ENCODE results near the gene SAP30.

The SAP30 gene, protein sequence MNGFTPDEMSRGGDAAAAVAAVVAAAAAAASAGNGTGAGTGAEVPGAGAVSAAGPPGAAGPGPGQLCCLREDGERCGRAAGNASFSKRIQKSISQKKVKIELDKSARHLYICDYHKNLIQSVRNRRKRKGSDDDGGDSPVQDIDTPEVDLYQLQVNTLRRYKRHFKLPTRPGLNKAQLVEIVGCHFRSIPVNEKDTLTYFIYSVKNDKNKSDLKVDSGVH

DNA sequence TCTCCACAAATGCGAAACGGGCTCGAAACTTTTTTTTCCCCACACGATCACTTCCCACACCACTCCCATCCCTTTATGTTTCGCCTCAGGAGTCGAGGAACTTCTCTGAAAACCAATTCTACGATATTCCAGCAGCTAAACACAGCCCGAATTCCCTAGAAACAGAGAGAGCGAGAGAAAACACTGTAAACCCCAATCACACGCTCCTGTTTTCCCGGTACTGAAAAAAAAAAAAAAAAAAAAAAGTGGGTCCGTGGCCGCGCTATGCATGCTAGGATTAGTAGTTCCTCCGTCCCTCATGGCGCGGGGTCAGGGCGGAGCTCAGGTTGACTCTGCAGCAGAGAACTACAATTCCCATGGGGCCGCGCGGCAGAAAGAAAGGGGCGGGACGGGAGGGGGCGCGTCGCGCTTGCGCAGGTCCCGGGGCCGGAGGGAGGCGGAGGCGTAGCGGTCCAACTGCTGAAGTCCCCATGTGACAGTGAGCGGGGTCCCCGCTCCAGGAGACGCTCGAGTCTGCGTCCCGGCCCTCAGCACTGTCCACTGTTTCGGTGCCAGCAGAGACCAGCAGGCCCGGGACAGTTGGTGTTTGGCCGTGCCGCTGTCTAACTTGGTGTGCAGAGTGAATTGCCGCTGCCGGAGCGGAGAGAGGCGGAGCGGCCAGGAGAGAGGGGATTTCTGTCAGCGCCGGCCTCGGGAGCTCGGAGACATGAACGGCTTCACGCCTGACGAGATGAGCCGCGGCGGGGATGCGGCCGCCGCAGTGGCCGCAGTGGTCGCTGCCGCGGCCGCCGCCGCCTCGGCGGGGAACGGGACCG lies at the start of gene SAP30:
Gene SAP30, plus strand, starts transcription at position 478 of the 815 bp plus-strand sequence. Its CDS starts 229 bp downstream, at position 707.
- Mint-ChIP-seq H3K4me1 (peaks cover 27% of the 10 kb centered on the region), H3K4me3 (peak within 1 kb of the TSS; percentile 94), H3K36me3 (peaks cover 64% of the 10 kb centered on the region), H3K27ac (peak within 1 kb of the TSS; percentile 95), H3K9me3 (no peaks in the 10 kb centered on the region)
- DNase-seq (ENCODE audit: low spot score in 2 of 2) (peak; percentile 77 to 93), ATAC-seq (peak; percentile 91)

DNA sequence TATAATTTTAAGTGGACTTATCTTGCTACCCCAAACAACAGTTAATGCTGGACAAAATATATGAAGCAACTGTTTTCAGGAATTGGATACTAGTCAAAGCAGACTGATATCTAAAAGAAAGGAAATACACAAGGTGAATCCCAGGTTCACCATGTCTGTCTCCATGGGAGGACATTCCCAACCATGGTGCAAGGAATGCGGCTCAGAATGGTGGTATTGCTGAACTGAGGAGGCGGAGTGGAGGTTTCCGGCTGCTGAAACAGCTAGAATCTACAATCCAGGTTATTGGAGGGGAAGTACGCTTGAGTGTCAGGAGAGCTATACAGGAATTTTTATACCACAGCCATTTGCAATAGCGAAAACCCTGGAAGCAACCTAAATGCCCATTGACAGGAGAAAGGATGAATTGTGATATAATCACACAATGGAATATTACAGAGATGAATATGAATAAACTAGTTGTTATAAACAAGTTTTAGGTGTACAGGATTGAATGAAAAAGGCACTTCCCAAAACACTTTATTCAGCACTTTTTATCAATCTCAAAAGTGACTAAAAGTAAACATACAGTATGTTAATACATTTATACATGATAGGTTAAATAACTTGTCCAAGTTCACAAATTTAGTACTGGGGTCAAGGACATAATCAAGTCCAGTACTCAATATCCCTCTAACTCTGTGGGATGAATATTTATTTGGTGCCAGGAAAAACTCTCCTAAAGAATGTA lies 45.6 kb upstream of the SAP30 start:
- Mint-ChIP-seq H3K4me3 (no peak overlapping the region), H3K36me3 (peaks cover 65% of the 10 kb centered on the region), H3K27ac (peak overlapping the region; percentile 32), H3K9me3 (no peaks in the 10 kb centered on the region), H3K4me1 (no peaks in the 10 kb centered on the region)
- no peak for ATAC-seq
- no peak for DNase-seq (ENCODE audit: low spot score in 2 of 2)

DNA sequence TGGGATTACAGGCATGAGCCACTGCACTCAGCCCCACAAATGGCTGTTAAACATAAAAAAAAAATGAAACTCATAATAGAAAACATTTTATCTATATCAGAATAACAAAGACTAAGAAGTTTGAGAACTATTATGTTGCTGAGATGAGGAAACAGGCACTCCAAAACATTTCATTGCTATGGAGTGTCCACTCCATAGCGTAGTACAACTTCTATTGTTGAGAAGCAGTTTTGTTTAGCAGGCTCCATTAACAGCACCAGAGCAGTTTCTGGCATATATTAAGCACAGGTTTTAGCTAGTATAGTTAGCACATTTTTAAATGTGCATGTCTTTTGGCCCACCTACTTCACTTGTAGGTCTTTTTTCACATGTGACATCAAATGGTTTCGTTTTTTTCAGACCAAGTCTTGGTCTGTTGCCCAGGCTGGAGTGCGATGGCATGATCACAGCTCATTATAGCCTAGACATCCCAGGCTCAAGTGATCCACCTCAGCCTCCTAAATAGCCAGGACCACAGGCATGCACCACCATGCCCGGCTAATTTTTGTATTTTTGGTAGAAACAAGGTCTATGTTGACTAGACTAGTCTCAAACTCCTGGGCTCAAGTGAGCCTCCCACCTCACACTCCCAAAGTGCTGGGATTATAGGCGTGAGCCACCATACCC lies 42.4 kb upstream of the SAP30 start:
- Mint-ChIP-seq H3K4me1 (peaks cover 17% of the 10 kb centered on the region), H3K27ac (no peak overlapping the region), H3K9me3 (no peaks in the 10 kb centered on the region), H3K4me3 (no peak overlapping the region), H3K36me3 (peaks cover 86% of the 10 kb centered on the region)
- DNase-seq (ENCODE audit: low spot score in 2 of 2) (no peak), ATAC-seq (no peak)

DNA sequence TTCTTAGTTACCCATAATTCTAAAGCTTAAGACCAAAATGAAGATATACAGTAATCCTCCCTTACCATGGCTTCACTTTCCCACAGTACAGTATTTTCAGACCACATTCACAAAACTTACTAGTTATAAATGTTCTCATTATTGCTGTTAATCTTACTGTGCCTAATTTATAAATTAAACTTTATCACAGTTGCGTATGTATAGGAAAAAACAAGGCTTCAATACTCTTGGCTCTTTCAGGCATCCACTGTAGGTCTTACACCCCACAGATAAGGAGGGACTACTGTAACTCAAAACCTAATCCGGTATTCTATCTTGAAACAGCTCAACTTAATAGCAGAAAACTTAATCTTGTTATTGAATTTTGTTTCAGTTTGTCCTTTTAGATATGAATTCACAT lies 40.2 kb upstream of the SAP30 start:
- H3K4me1 Mint-ChIP-seq = peaks cover 26% of the 10 kb centered on the region
- ATAC-seq (no peak), DNase-seq (ENCODE audit: low spot score in 2 of 2) (no peak)
- no peaks in the 10 kb centered on the region for H3K9me3 Mint-ChIP-seq
- peaks cover 97% of the 10 kb centered on the region for H3K36me3 Mint-ChIP-seq
- H3K4me3 Mint-ChIP-seq = no peak overlapping the region
- H3K27ac Mint-ChIP-seq = peak overlapping the region; percentile 40

DNA sequence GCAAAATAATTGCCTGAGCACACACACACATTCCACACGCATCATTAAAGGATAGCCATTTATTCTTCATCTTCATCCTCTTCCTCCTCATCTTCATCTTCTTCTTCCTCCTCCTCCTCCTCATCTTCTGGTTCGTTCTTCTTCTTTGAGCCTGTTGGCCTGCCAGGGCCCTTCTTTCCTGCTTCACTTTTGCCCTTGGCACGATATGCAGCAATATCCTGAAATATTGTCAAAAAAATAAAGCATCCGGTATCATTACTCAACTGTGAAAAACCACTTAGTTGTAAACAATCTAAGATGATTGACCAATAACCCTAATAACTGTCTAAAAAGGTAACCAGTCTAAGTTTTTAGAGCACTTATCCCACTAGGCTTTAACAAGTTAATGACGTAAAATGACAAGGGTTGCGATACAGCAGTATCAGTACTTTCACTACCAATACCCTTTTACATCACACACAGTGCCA lies 38.7 kb upstream of the SAP30 start:
- Mint-ChIP-seq H3K9me3 (no peaks in the 10 kb centered on the region), H3K36me3 (peaks cover 86% of the 10 kb centered on the region), H3K27ac (peak overlapping the region; percentile 99), H3K4me1 (peaks cover 26% of the 10 kb centered on the region), H3K4me3 (peak overlapping the region; percentile 98)
- ATAC-seq (no peak), DNase-seq (ENCODE audit: low spot score in 2 of 2) (no peak)

DNA sequence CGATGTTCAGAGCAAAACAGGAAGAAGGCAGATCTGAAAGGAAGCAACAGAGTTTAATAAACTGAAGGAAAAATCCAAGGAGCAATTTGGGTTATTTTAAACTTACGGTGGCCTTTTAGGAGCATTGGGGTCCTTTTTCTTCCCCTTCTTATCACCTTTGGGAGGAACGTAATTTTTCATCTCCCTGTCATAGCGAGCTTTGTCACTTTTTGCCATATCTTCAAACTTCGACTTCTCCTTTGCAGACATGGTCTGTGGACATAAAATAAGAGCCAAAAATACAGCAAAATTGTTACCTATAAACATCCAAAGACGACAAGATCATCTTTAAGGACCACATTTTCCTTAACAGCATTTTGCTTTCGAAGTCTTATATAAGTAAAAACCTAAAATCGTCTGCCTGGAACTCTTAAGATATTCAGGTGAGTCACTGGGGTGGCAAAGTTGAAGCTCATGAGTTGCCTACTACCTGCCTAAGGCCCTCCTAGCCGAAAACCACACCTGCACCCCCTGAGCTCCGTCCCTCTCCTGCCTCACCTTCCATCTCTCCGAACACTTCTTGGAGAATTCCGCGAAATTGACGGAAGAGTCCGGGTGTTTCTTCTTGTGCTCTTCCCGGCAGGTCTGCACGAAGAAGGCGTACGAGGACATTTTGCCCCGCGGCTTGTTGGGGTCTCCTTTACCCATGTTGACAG lies 37.6 kb upstream of the SAP30 start:
- Mint-ChIP-seq H3K9me3 (no peaks in the 10 kb centered on the region), H3K27ac (peak overlapping the region; percentile 99), H3K4me3 (peak overlapping the region; percentile 98), H3K4me1 (peaks cover 26% of the 10 kb centered on the region), H3K36me3 (peaks cover 75% of the 10 kb centered on the region)
- ATAC-seq (no peak), DNase-seq (ENCODE audit: low spot score in 2 of 2) (peak in 1 of 2 donors; percentile 70)

DNA sequence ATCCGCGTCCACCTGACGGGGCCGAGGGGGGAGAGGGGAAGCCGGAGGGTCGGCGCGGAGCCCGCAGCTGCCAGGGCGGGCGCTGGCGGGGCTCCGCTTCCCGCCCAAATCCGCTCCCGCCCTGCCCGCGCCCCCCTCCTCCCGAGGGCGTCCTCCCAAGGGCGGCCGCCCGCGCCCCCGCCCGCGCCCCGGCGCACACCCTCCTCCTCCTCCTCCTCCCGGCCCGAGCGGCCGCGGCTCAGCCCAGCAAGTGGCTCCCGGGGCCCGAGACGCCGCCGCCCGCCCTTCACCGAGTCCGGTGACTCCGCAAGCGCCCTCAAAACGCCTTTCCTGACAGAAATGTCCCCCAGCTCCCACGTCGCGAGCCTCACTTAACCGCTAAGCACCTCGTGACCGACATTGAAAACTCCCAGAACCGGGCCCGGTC lies 37.1 kb upstream of the SAP30 start:
- DNase-seq (ENCODE audit: low spot score in 2 of 2) (peak in 1 of 2 donors; percentile 10), ATAC-seq (peak; percentile 6)
- peak overlapping the region; percentile 98 for H3K4me3 Mint-ChIP-seq
- peak overlapping the region; percentile 99 for H3K27ac Mint-ChIP-seq
- peaks cover 69% of the 10 kb centered on the region for H3K36me3 Mint-ChIP-seq
- peaks cover 26% of the 10 kb centered on the region for H3K4me1 Mint-ChIP-seq
- no peaks in the 10 kb centered on the region for H3K9me3 Mint-ChIP-seq

DNA sequence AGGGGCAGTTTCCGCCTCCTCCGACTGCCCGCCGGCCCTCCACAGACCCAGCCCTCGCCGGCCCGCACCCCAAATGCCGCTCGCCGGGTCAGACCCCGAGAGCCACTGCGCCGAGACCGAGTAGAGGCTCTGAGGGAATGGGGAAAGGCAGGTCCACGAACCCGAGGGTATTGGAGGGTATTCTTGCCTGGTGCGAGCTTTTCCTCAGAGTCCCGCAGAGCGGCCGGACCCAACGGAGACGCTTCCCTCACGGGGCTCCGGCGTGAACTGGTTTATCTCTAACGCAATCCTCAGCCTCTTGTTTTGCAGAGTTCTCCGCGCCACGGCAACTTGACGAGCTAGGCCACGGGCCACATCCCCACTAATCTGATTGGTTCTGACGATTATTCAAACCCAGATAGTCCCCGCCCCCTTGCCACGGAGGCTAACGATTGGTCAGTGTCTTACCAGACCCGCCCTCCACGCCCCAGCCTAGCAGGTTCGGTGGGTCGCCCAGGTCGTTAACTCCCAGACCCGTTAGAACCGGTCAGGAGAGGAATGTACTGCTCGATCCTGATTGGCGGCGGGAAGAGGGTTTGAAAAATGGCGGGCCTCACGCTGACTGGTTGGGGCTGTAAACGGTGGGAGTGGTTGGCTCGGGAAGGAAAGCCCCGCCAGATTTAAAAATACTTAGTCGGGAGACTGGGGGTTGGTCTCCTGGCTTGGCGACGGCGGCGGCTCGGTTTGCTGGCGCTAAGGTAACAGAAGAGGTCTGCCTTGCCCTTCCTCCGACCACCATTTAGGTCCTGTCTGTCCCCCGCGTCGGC lies 36.5 kb upstream of the SAP30 start, which contains the start of gene HMGB2:
Gene HMGB2, minus strand, starts transcription at position 274 of the 806 bp plus-strand sequence. CDS start 709 bp downstream, outside the sequence.
- H3K4me3 Mint-ChIP-seq = peak within 1 kb of the TSS; percentile 98
- H3K9me3 Mint-ChIP-seq = no peaks in the 10 kb centered on the region
- H3K27ac Mint-ChIP-seq = peak within 1 kb of the TSS; percentile 99
- DNase-seq (ENCODE audit: low spot score in 2 of 2) = peak; percentile 94 to 99
- peak; percentile 96 for ATAC-seq
- peaks cover 26% of the 10 kb centered on the region for H3K4me1 Mint-ChIP-seq
- peaks cover 63% of the 10 kb centered on the region for H3K36me3 Mint-ChIP-seq

DNA sequence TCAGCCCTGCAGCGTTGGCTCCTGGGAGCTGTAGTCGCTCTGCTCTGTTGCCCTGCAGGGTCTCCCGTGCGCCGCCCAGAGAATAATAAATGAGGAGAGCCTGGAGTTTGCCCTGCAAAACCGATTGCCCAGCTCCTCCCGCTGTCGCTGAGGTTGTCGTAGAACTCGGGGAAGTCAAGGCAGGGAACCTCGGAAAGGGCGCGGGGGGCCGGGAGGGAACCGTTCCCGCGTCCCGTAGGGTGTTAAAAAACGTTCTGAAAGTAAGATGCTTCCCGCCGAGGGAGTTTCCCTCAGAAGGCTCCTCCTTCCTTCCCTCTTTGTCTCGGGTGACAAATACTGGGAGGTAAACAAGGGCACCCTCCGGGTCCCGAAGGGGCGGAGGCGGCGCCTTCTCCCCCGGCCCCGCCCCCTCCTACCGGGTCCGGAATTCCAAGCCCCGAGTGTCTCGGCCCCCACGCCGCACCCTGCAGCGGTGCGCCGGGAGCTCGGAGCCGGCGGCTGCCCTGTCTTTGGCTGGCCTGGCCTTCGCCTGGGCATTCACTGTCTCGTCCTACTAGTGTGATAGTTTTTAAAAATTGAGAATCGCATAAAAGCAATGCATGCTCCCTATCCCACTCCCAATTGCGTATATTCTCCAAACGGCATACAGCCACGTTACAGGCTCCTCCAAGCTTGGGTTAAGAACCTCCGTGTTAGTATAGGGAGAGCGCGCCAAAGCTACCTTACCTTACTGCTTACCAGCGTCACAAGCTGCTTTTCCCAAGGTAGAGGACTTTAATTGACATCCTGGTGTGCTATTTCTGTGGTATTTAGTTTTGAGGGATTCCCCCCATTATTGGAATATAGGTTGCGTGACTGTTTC lies 35.6 kb upstream of the SAP30 start:
- Mint-ChIP-seq H3K27ac (peak overlapping the region; percentile 99), H3K4me1 (peaks cover 26% of the 10 kb centered on the region), H3K4me3 (peak overlapping the region; percentile 98), H3K9me3 (no peaks in the 10 kb centered on the region), H3K36me3 (peaks cover 55% of the 10 kb centered on the region)
- DNase-seq (ENCODE audit: low spot score in 2 of 2) (no peak), ATAC-seq (peak; percentile 42)

DNA sequence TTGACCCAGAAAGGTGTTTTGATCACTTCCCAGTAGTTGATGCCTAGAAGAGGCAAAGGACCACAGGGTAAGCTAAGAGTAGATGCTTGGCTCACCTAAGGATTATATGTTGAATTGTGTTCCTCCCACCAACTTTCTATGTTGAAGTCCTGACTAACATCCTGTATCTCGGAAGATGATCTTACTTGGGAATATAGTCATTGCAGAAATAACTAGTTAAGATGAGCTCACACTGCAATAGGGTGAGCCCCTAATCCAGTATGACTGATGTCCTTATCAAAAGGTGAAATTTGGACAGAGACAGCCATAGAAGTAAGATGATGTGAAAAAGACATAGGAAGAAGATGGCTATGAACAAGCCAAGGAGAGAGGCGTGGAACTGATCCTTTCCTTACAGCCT lies 33.3 kb upstream of the SAP30 start:
- Mint-ChIP-seq H3K36me3 (peaks cover 31% of the 10 kb centered on the region), H3K4me1 (peaks cover 18% of the 10 kb centered on the region)

DNA sequence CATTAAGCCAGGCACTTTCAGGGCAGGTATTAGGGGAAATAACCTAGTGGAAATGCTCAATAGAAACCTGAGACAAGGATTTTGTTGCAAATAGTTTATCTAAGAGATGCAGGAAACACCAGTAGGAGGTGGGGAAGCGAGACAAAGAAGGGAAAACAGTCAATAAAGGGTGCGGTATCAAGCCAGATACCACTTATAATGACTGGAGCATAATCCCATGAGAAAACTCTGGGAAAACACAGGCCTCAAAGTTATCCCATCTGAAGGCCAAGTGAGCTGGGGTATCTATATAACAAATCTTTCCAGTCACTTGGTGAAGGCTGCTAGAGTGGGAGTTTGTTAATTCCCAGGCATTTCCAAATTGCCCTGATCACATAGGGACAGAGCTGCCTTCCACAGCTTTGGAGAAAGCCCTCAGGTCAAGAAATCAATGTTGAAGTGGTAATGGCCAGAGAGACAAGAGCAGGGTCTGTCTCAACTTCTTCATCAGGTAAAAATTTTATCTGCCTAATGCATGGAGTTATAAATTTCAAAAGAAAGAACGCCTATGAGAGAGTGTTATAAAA lies 26.8 kb upstream of the SAP30 start:
- no peak overlapping the region for H3K27ac Mint-ChIP-seq
- no peak overlapping the region for H3K4me3 Mint-ChIP-seq
- DNase-seq (ENCODE audit: low spot score in 2 of 2) (no peak), ATAC-seq (no peak)
- no peaks in the 10 kb centered on the region for H3K4me1 Mint-ChIP-seq
- H3K9me3 Mint-ChIP-seq = no peaks in the 10 kb centered on the region
- H3K36me3 Mint-ChIP-seq = no peaks in the 10 kb centered on the region

More for the DNA sequence above, 33.3 kb upstream of the SAP30 start:
- DNase-seq (ENCODE audit: low spot score in 2 of 2) (no peak), ATAC-seq (no peak)
- Mint-ChIP-seq H3K27ac (no peak overlapping the region), H3K9me3 (no peaks in the 10 kb centered on the region), H3K4me3 (no peak overlapping the region)

DNA sequence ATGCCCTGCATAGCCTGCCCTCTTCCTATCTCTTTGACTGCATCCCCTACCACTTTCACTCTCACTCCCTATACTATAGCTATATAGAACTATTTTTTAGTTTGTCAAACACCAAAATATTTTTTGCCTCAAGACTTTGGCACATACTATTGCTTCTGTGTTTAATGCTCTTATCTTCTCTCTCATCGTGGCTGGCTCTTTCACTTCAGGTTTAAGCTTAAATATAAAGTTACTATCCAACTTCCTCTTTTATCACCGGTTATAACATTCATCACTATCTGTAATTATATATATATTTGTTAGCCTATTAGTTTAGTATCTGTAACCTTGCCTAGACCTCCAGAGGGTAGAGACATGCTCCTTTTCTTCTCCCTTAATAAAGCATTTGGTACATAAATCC lies 25.1 kb upstream of the SAP30 start:
- Mint-ChIP-seq H3K27ac (no peak overlapping the region), H3K36me3 (no peaks in the 10 kb centered on the region), H3K9me3 (no peaks in the 10 kb centered on the region), H3K4me3 (no peak overlapping the region), H3K4me1 (no peaks in the 10 kb centered on the region)
- ATAC-seq (no peak), DNase-seq (ENCODE audit: low spot score in 2 of 2) (no peak)

DNA sequence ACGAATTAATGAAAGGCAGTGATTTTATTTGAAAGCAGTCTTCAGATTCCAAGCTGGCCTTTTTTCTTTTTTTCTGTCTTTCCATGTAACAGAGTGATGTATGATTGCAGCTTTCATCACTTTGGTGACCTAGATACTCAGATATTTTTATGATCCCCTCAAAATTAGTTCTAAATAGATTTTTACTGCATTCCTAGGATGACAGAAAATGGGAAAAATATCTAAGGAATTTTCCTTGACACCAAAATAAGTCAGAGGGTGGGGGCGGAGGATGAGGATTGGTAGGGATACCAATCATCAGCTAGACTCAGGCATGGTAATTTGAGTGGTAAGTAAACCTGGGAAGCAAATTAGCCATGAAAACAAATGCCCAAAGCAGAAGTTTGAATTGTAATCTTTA lies 24.7 kb upstream of the SAP30 start:
- Mint-ChIP-seq H3K36me3 (no peaks in the 10 kb centered on the region), H3K4me3 (no peak overlapping the region), H3K27ac (no peak overlapping the region), H3K4me1 (no peaks in the 10 kb centered on the region), H3K9me3 (no peaks in the 10 kb centered on the region)
- no peak for ATAC-seq
- DNase-seq (ENCODE audit: low spot score in 2 of 2) = no peak

Measured in stimulated activated effector memory CD8-positive, alpha-beta T cell treated with anti-CD3 and anti-CD28 coated beads, Interleukin-12 subunit alpha, Interleukin-12 subunit beta, amount 100 ng/mL, for 72 hours (primary cell).